C1 segment of cervical spinal cord (tissue), 14 donors: ENCODE measurements around the gene NFAT5.
A peak's percentile ranks its signal among the peaks of the same experiment; 100 is the strongest.
"Not testable (repeated sequence)": the region's sequence is repeated elsewhere in the genome, so short reads cannot be mapped to it uniquely, and the experiment has no call there.

Experiments
- DNase-seq, 14 donors: peaks; one replicate each; lab custom pipeline; 2025; lab: John Stamatoyannopoulos, UW

The NFAT5 gene

DNA sequence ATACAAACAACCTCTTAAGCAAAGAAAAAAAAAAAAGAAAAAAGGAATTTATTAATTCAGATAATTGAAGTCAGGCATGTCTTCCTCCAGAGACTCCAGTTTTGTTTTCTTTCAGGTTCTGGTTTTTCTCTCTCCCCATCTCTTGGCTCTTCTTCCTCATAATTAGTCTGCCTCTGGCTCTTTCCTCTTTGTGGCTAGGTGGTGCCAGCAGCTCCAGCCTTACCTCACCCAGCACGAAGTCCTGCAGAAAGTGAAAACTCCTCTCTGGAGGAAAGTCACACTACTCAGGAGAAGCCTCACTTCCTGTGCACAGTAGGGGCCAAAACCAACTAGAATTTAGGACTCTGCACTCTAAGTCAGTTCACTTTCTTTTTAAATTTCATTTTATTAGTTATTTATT lies 10.3 kb upstream of the NFAT5 start:
- no peak for DNase-seq

DNA sequence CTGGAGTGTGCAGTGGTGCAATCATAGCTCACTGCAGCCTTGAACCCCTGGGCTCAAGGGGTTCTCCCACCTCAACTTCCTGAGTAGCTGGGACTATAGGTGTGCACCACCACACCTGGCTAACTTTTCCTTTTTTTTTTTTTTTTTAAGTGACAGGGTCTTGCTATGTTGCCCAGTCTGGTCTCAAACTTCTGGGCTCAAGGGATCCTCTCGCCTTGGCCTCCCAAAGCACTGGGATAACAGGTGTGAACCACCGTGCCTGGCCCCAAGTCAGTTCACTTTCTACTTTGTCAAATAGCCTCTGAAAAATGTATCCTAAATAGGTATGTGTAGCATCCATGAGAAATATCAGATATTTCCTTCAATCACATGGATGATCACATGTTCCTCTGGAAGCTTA lies 9.9 kb upstream of the NFAT5 start:
- no peak for DNase-seq

- DNase-seq = no peak
These were observed 6.6 kb upstream of the NFAT5 start for GRCh38 chr16:69559164-69559563.

- not testable (repeated sequence) for DNase-seq
These were observed 4.4 kb upstream of the NFAT5 start for GRCh38 chr16:69561367-69561766.

- no peak for DNase-seq
These were observed 3.9 kb upstream of the NFAT5 start for GRCh38 chr16:69561901-69562300.

GRCh38 chr16:69562813-69563212 lies 3.0 kb upstream of the NFAT5 start:
- DNase-seq = no peak

DNA sequence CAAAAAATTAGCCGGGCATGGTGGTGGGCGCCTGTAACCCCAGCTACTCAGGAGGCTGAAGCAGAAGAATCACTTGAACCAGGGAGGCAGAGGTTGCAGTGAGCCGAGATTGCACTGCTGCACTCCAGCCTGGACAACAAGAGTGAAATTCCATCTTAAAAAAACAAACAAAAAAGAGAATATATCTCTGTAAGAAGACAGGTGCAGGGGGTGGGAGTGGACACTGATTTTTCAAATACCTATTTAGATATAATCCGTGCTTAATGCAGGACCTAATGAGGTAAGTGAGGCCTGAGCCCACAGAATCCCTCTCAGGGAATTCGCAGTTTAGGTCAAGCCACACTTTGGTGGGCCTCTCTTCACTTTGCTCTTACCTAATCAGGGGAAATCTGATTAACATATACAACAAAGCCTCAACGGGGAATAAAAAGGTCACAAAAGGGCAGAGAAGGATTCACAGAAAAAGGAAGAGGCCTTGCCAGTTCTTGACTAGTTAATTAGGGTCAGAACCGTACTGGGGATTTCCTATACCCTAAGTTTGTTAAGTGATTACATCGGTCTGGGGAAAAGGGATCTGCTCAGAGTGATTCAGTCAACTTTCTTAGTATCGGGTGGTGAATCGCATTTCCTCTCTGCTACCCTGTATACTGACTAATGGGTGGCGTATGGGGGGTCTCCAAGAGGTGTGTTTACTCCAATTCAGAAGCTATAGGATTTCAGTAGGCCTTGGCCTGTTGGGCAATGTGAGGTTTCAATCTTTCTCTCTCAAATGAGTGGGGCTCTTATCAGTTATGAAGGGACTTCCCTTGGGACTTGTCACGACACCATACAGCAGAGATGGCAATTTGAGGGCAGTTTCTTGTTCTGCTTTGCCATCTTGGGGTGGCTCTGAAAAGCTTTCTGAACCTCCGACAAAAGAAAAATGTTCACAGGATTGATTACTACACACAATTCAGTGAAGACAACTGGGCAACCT lies 1.9 kb upstream of the NFAT5 start:
- peak in 2 of 14 donors; percentile 1 to 3 for DNase-seq

DNA sequence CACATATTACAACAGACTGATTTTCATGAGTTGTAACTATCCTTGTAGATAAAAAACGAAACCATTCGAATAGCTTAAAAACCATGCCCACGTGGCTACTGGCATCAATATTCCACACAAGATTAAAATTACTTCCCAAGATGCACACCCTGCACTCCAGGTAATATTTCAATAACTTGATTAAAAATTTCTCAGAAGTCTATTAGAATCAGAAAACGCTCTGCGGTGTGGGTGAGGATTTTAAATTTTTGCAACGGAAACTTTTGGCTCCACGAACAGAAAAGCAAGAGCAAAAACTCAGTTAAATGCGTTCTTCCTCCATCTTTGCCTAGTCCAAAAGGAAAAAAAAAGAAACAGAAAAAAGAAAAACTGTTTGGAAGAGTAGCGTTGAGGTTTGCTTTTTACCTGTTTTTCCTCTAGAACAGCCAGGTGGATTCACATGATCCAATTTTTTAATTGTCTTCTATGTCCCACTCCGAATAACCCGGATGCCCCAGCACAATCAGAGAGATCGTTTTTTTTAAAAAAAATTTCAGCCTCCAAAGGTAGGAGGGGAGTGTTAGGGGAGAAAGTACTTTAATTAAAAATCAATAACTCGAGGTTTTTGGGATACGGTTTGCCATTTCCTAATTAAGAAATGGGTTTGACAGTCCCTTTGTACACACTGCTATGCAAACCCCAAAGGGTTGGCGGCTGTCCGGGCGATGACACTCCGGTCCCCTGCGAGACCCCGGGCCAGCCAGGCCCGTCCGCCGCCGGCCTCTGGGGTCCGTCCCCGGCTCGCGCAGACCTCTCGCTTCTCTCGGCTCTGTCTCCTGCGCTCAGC lies 708 bp upstream of the NFAT5 start:
- DNase-seq = peak in 2 of 14 donors; percentile 24 to 35

- peak in 12 of 14 donors; percentile 38 to 84 (median 71) for DNase-seq
These were observed 644 bp downstream of the NFAT5 start for GRCh38 chr16:69566240-69566980.

DNA sequence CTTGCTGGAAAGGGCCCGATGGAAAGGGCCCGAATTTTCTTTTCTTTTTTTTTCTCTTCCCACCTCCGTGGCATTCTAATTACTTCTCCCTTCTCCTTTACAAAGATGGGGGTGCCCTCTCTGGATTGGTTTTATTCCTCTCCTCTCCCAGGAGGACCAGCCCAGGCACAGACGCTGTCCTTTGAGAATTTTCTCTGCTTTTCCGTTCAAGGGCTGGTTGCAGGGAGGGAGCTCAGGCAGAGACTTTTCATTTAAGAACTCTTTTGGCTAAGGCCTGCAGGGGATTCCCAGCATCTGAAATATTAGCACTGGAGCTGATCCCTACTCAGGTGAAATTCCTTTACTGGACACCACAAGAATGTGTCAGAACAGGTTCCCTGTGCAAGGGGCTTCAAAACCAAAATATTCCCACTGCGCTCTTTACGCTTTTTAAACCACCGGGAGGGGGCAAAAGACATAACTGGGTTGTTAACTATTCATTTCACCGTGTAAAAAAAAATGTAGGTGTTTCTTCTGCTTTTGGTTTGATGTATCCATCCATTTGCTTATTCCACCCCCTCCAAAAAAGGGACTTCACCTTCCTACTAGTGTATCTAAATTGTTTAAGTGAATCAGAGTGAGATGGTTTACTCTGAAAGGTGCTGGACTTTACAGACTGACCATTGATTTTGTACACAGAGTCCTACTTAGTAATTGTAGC lies 1.4 kb downstream of the NFAT5 start:
- DNase-seq = peak in 5 of 14 donors; percentile 29 to 66 (median 63)

GRCh38 chr16:69568676-69569075 lies 2.9 kb downstream of the NFAT5 start:
- no peak for DNase-seq

GRCh38 chr16:69578771-69579170 lies 13.0 kb downstream of the NFAT5 start:
- not testable (repeated sequence) for DNase-seq

DNA sequence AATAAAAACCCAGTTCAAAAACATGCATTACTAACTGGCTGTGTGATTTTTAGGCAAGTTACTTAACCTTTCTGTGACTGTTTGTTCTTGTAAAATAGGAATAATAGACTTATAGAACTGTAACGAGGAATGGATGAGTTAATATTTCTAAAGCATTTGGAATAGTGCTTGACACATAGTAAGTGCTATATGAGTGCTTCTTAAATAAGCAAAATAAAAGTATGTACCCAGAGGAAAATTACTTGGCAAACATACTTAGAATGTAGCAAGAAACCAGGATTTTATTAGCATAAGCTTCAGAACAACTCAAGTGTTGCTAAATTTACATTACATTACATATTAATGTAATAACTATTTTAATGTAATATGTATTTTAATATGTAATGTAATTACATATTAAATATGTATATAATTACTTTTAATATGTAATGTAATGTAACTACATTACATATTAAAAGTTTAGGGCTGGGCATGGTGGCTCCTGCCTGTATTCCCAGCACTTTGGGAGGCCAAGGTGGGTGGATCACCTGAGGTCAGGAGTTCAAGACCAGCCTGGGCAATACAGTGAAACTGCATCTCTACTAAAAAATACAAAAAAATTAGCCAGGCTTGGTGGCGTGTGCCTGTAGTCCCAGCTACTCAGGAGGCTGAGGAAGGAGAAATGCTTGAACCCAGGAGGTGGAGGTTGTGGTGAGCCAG lies 14.2 kb downstream of the NFAT5 start:
- DNase-seq = no peak

GRCh38 chr16:69581297-69581696 lies 15.5 kb downstream of the NFAT5 start:
- no peak for DNase-seq

DNA sequence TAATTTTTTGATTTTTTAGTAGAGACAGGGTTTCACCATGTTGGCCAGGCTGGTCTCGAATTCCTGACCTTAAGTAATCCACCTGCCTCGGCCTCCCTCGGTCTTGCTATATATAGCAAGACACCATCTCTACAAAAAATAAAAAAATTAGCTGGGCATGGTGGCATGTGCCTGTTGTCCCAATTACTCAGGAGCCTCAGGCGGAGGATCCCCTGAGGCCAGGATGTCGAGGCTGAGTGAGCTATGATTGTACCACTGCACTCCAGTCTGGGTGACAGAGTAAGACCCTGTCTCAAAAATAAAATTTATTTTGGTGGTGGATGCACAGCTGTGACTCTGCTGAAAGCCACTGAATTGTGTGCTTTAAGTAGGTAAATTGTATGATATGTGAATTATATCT lies 18.7 kb downstream of the NFAT5 start:
- DNase-seq = not testable (repeated sequence)

DNA sequence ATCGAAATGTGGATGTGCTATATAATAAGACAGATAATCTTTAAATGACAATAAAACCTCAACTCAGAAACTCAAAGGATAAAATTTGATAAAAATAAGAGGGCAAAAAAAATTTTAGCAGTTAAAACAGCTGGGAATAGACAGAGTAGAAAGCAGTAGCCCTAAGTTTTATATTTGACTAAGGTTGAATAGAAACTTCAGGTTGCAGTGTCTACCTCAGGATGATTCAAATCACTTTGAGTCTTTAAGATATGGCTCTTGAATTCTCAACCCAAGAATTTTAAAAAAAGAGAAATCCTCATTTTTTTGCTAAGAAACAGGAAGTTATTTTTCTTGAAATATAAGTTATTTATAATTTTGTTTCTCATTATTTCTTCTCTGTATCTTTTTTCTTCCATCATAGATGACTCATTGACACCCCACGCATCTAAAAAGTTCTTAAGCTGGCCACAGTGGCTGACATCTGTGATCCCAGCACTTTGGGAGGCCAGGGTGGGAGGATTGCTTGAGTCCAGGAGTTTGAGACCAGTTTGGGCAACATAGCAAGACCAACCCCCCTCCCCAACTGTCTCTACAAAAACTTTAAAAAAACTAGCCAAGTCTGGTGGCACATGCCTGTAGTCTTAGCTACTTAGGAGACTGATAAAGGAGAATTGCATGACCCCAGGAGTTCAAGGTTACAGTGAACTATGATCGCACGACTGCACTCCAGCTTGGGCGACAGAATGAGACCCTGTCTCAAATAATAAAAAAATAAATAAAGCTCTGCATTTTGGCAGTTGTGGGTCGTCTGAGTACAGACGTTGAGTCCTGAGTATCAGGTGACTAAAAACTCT lies 23.9 kb downstream of the NFAT5 start:
- DNase-seq = no peak

DNA sequence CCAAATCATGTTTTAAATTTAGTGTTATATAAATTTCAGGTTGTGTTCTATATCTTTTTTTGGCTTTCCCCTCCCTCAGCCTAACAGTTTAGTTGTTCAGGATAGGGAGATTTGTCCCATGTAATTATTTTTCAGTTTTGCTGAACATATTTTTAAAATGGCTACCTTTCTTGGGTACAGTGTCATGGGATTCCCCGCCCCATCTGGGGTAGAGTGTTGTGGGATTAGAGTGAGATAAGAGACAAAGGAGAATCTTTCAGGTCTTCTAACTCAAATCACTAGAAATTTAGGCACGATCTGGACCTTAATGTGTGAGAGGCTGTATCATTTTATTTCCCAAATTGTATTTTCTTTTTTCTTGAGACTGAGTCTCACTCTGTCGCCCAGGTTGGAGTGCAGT lies 24.8 kb downstream of the NFAT5 start:
- DNase-seq = no peak

GRCh38 chr16:69593751-69594255 lies 28.0 kb downstream of the NFAT5 start:
- no peak for DNase-seq
